HG02973 (cell line): ENCODE measurements around the gene KLHL24.
"Not testable (repeated sequence)": the region's sequence is repeated elsewhere in the genome, so short reads cannot be mapped to it uniquely, and the experiment has no call there.

ENCODE experiments used
- ATAC-seq: cut with Tn5 transposase; IDR thresholded peaks from one replicate; pipeline ENCODE4 v1.9.1; 2021; ENCODE audit warnings: moderate library complexity; ENCODE audit not compliant: unreplicated experiment

The KLHL24 gene, protein sequence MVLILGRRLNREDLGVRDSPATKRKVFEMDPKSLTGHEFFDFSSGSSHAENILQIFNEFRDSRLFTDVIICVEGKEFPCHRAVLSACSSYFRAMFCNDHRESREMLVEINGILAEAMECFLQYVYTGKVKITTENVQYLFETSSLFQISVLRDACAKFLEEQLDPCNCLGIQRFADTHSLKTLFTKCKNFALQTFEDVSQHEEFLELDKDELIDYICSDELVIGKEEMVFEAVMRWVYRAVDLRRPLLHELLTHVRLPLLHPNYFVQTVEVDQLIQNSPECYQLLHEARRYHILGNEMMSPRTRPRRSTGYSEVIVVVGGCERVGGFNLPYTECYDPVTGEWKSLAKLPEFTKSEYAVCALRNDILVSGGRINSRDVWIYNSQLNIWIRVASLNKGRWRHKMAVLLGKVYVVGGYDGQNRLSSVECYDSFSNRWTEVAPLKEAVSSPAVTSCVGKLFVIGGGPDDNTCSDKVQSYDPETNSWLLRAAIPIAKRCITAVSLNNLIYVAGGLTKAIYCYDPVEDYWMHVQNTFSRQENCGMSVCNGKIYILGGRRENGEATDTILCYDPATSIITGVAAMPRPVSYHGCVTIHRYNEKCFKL

DNA sequence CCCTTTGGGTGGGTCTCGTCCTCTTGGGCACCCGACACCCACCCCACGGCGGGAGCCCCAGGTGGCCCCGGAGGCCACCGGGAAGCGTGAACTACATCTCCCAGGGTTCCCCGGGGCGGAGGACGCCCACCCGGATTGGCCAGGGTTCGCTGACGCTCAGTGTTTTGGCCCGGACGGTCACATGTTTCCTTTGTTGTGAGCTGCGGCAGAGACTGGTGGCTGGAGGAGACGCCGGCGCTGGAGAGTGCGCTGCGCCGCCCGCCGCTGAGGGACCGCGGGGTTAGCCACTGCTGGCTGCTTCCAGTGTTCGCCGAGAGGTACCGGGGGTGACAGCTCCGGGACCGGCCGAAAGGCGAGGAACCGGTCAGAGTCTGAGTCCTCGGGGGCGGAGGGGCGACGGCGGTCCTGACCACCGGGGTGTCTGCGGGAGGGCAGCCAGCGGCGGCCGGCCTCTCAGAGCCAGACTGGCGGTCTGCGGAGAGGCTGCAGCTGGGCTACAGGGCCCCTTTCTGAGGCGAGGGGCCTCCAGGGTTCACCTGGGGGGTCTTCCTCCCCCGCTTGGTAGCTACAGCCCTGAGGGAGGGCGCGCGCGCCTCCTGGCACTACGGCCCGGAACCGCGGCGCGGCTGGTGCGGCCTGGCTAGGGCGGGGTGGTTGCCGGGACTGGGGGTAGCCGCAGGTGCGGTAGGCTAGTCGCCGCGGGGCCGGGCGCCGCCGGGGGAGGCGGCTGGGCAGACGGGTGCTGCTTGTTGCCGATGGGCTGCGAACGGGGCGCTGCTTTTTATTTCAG lies at the start of gene KLHL24:
TSS of gene KLHL24 (plus strand) at position 193 of the 790 bp plus-strand sequence. CDS start 14,734 bp downstream, outside the sequence.
- peak; percentile 88 for ATAC-seq

DNA sequence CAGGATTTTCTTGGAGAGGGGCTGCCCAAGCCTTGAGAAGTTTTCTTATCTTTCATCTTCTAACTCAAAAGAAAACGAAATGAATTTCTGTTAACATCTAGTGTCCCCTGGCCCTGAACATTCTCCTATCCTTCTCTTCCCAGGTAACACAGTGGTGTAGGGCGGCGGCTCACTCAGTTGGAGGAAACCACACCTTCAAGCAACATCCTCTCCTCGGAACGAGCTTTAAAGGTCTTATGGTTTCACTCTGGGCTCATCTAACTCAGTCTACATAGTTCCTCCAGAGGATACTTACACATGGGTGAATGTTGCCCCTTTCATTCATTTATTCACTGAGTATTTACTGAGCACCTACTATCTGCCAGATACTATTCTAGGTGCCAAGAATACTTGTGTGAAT lies 48.9 kb upstream of the KLHL24 start:
- ATAC-seq: no peak

DNA sequence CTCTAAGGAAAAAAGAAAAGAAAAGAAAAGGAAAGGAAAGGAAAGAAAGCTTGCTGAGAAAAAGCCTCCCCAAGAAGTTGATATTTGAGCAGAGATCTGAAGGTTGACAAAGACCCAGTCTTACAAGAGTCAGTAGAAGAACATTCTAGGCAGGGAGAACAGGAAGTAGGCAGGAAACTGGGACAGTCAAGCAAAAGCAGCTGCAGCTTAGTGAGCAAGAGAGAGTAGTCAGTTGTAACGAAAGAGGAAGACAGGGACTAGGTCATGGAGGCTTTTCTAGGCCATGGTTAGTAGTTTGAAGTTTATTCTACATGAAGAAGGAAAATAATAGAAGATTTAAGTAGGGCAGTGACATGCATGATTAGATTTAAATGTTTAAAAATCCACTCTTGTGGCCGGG lies 48.1 kb upstream of the KLHL24 start:
- no peak for ATAC-seq

DNA sequence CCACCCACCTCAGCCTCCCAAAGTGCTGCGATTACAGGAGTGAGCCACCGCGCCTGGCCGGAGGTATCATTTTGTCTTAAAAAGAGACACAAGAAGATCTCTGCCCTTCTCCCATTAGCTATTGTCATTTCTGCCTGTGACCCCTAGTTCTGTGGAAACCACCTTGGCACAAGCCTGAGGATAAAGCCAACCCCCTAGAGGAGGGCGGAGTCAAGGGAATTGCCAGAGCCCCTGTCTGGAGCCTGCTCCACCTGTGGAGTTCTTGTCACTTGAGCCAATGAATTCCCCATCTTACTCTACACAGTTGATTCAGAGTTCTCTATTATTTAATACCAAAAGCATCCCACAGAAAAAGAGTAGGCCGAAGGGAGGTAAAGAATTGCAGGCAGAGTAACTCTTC lies 45.0 kb upstream of the KLHL24 start:
- no peak for ATAC-seq

DNA sequence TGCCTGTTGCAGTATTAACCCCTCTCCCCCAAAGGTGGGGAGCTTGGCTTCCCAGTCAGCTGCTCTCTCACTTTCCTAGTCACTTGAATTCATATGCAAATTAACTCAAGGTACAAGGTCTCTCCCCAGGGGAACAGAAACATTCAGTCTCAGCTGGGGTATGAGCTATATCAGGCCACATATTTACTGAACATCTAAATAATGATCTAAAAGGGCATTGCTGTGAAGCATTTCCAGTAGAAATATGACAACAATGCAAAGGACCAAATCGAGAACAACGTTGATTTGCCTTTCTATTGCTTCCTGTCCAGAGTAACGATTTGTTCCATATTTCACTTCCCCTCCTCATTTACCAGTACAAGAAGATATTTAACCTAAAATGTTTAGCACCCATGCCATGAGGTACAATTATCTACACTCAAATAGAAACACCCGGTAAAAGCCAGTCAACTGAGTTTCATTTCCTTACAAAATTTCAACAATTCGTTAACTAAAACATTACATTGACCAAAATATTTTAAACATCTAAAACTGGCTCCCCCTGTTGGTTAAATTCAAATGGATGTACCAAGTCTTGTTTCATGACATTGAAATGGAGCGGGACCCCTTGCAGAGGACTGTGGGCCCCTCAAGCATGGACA lies 43.4 kb upstream of the KLHL24 start:
- peak; percentile 88 for ATAC-seq

DNA sequence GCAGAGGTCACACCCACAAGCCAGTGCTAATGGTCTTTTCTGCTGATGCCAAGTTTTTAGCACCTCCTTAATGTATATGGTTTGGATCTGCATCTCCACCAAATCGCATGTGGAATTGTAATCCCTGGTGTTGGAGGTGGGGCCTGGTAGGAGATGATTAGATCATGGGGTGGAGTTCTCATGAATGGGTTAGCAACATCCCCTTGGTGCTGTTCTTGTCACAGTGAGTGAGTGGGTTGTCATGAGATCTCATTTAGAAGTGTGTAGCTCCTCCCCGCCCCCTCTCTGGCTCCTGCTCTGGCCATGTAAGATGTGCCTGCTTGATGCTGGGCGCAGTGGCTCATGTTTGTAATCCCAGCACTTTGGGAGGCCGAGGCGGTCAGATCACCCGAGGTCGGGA lies 42.6 kb upstream of the KLHL24 start:
- ATAC-seq: no peak

DNA sequence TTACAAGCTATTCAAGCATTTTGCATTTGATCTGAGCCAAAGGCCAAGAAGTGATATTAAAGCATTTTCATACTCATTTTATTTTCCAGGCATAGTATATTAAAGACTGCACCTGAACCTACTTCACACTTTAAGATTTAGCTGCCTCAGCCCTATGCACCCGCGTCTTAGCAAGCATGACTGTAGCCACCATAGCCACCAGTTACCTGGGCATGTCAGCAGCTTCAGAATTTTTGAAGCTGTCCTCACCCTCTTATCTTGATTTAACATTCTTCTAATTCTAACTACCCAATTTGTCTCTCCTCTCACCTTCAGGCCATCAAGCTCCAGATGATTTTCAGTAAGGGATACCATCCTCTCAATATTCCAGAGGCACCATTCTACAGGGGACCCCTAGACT lies 40.8 kb upstream of the KLHL24 start:
- ATAC-seq: no peak

DNA sequence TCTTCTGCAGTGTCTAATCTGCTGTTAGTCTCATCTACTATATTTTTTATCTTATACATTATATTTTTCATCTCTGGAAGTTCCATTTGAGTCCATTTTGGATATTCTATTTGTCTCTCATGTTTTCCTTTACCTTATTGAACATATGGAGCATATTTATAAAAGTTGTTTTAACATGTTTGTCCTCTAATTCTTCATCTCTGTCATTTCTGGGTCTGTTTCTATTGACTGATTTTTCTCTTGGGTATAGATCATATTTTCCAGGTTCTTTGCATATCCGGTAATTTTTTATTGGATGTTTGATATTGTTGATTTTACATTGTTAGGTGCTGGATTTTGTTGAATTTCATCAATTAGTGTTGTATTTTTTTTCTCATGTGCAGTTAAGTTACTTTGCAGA lies 37.5 kb upstream of the KLHL24 start:
- ATAC-seq: no peak

DNA sequence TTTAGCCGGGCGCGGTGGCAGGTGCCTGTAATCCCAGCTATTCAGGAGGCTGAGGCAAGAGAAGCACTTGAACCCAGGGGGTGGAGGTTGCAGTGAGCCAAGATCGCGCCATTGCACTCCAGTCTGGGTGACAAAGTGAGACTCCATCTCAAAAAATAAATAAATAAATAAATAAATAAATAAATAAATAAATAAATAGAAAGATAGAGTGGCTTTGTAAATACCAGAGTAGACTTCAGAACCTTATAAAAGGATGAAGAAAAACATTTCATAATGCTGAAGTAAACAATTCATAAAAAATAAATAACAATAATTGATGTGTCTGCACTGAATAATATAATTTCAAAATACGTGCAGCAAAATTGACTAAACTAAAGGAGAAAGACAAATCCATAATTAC lies 24.1 kb upstream of the KLHL24 start:
- not testable (repeated sequence) for ATAC-seq

DNA sequence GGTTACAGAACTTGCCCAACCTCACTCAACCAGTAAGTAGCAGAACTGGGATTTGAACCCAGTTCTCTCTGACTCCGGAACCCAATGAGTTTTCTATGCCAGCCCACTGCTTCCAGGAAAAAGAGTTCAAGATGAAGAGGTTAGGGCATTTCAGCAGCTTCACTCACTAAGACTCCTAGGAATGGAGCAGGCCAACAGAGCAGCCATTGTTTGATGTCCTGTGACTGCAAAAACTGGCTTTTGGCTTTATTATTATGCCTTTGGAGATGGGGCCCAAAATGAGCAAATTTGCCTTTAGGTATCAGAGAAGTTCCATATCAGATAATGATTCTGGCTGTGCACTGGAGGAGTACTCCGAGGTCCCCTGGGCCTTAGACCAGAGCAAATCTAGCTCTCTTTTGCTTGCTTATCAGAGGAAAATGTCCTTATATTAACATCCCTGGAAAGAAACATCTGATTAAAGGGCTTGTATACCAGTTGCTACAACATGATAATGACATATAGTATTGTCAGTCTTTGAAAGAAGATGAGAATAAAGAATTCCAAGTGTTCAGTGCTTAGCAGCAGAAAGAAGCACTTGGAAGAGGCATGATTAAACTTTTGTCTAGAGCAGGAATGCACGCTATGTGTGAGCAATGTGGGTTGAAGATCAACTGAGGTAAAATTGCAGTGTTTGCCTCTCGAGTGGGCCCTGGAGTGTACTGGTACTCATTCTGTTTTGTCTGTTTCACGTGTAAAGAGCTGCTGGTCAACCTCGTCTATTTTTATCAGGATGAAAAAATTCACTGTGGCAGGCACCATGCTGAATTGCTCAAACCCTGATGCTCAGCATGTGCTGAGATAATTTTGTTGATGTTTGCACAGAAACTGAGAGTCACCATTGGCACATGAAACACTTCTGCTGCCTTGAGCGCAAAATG lies 21.8 kb upstream of the KLHL24 start:
- ATAC-seq: no peak

DNA sequence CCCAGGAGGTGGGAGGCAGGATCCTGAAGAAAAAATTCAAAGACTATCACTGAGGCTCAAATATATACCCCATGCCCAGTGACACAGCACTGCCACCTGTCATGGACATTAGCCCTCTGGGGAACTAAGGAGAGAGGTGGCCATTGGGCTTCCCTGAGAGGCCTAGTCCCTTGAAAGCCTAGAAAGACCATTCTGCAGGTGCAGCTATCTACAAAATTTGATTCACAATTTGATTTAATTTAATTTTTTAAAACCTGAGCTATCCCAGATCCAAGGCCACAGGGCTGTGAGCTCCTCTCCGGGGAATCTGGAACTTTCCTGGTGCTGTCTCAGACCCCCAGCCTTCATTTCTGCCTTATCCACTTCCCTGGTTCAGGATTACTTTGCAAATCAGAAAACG lies 16.9 kb upstream of the KLHL24 start:
- ATAC-seq: no peak

DNA sequence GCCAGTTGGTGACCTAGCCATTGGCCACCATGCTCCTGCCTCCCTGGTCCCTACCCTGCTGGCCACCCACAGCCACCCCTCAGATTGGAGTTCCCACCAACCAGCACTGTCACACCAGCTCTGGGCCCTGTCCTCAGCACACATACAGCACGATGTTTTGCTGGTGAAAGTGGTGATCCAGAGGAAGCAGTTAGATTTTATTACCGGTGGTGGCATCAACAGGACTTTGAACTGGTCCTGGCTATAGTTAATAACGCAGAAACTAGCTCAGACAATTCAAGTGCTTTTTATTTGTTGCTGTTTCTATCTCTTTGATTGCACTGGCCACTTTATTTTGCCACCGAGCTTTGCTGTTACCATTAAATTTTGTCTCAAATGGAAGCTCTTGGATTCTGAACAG lies 16.4 kb upstream of the KLHL24 start:
- no peak for ATAC-seq

DNA sequence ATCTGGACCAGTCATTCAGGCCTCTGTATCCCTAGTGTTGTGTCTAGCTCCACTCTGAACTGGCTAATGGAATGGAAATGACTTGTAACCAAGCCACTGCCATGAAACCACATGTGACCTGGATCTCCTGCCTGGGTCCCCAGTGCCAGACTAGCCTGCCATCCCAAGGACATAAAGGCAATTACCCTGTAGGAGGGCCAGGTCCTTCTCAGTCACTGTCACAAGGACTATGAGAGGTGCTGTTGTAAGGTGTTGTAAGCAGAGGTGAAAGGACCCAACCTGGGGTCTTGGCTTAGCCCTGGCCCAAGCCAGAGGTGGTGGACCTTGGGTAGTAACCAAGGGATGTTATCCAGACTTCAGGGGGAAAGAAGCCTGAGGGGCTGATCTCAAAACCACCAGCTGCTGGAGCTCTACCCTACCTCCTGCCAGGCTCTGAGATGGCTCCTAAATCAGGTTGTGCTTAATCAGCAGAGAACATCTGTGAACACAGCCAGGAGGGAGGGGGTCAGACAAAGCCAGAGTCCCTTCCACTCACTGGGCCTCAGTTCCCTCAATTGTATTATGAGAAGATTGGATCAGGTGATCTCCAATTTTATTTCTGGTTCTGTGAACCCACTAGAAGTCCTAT lies 15.7 kb upstream of the KLHL24 start:
- no peak for ATAC-seq

DNA sequence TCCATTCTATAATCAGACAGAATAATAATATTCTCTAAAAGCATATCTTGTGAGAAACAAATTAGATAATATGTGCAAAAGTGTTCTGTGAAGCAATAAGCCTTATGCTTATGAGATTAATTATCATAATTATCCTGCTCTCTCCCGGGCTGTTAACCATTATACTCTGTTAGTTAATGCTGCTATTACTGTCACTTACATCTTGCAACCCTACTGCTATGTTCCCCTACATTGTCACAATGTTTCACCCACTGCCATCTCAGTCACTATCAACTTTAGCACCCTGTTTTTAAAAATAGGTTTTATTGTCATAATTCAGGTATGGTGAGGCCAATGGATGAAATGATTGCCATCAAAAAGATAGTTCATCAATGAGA lies 15.2 kb upstream of the KLHL24 start:
- no peak for ATAC-seq

DNA sequence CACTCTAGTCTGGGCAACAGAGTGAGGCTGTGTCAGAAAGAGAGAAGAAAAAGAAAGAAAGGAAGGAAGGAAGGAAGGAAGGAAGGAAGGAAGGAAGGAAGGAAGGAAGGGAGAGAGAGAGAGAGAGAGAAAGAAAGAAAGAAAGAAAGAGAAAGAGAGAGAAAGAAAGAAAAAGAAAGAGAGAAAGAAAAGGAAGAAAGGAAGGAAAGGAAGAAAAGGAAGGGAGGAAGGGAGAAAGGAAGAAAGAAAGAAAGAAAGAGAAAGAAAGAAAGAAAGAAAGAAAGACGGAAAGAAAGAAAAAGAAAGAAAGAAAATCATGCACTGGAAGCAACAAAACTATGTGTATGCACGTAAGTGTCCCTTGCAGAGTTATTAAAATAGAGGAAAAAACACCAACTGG lies 12.9 kb upstream of the KLHL24 start:
- ATAC-seq: not testable (repeated sequence)

DNA sequence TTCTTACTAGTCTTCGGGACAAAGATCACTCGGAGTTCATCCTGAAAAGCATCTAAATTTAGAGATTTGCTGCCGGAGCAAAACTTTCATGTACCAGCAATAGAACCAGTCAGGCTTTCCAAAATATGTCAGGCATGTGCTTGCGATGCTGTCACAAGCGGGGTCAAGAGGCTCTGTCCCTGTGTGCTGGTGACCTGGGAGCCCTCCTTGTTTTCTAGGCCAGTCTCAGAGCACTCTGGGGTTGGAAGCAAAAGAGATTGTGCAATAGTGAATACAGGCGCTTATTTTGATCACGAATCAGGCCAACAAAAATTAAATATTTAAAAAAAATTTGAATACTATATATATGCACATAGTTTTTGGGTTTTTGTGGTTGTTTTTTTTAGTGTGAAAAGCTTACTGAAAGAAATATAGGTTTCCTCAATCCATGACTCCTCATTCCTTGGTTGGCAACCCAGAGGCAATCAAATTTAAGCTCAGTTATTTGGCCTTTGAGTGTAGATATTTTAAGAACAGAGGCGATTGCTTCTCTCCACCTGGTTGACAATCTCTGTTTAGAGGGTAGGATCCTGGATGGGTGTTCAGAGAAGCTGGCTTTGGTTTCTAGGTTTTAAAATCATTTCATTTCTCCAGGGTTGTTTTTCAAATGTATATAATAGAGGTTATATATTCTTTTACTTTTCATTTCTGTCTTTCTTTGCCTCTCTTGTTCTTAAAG lies 8.4 kb upstream of the KLHL24 start:
- ATAC-seq: no peak

DNA sequence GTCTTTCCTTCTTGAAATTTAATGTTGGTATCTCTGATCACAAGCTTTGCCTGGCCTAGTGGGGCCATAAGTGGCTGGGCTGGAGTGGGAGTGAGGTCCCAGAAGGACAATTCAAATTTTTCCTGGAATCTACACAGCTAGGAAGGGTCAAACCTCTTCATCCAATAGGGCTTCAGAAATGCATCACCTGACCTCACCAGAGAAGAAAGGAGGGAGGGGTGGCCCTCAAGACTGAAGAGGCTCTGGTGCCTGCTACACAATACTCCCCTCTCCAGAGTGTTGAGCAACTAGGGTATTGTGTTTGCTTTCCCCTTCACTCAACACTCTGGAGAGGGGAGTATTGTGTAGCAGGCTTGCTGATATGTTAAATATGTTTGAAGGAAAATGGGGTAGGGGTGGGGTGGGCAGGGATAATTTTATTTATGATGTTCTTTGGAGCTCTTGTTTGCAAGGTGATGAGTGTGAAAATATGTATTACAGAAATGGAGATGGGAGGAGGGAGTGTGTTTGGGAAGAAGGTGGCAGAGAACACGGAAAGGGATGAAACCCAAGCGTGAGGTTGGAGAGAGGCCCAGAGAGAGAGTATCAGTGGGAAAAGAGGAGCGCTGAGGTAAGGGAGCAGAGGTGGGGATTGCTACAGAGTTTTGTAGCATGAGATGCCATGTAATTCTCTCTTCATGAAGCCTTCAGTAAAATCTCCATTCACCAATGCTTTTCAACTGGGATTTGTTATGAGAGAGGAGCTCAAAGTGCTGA lies 5.7 kb upstream of the KLHL24 start:
- no peak for ATAC-seq

DNA sequence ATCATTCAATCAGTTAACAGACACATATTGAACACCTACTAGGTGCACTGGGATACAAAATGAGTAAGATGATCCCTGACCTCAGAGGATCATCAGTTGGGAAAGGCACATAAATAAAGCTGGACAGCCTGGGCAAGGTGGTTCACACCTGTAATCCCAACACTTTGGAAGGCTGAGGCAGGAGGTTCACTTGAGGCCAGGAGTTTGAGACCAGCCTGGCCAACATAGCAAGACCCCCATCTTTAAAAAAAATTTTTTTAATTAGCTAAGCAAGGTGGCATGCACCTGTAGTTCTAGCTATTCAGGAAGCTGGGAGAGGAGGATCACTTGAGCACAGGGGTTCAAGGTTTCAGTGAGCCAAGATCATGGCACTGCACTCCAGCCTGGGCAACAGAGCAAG lies 3.7 kb upstream of the KLHL24 start:
- no peak for ATAC-seq

DNA sequence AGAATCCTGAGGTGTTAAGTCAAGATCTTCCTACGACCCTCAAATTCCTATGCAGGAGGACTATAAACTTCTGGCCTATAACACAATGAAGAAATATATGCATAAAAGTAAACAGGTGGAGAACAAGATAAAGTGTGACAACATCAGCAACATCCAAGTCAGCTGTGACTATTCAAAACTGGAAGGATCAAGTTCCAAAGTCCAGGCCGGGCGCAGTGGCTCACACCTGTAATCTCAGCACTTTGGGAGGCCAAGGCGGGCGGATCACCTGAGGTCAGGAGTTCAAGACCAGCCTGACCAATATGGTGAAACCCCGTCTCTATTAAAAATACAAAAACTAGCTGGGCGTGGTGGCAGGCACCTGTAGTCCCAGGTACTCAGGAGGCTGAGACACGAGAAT lies 2.7 kb upstream of the KLHL24 start:
- not testable (repeated sequence) for ATAC-seq
